HepG2 (cell line): ENCODE results near the gene TACC2. TPM values are rescaled to one million over a fixed set of nuclear protein-coding genes. Genes with fewer than 3 reads are reported as not detected.

Experiments used
- ATAC-seq: fragments of 200-7000 bp; cut with Tn5 transposase; 3 replicates; pipeline ENCODE4 v1.9.1; 2020; ENCODE audit warnings: mild to moderate bottlenecking, moderate library complexity
- BruUV-seq: library from RNA; stranded (reverse); fragments of 400-500 nt; replicated peaks from 2 replicates; lab custom pipeline; 2021; lab: Mats Ljungman, UMichigan
- CTCF ChIA-PET: fragments of 300-600 bp; formaldehyde crosslinking; extraction: SDS; loops from one replicate; lab custom pipeline; 2021; ENCODE audit warnings: low total read pairs, inconsistent platforms, low intra/inter-chr PET ratio; lab: Yijun Ruan, JAX
- POLR2A ChIA-PET: fragments of 350-600 bp; sonication (Branson Sonifier 250); formaldehyde crosslinking; loops from one replicate; lab custom pipeline; 2020; ENCODE audit warnings: antibody characterized with exemption, inconsistent platforms; lab: Yijun Ruan, JAX
- DNase-seq: peaks from one replicate; pipeline ENCODE4 v3.0.0-alpha.2; 2015; ENCODE audit warnings: low spot score
- FAIRE-seq: peaks from 3 replicates; lab custom pipeline; 2011; peaks lifted over from hg19 to GRCh38; lab: Jason Lieb, UNC
- H2AFZ ChIP-seq: one replicate; pipeline ENCODE4 v1.6.1; 2011; ENCODE audit warnings: low read length, inconsistent platforms
- H3K27ac ChIP-seq: fragments of 300-600 bp; 3 replicates; pipeline ENCODE4 v1.8.0; 2011; ENCODE audit warnings: mixed run types, mild to moderate bottlenecking, mixed read lengths, low read length, inconsistent platforms; ENCODE audit not compliant: insufficient read depth; ENCODE audit errors: extremely low read length
- H3K27me3 ChIP-seq, 2 experiments: fragments of 200-600 bp in 1 of 2; 2 replicates in 1 of 2; 3 replicates in 1 of 2; pipeline versions ENCODE4 v1.6.0 to v1.8.0; 2011; ENCODE audit warnings: low read length in 2 of 2, mild to moderate bottlenecking in 2 of 2, moderate library complexity in 2 of 2, inconsistent platforms in 1 of 2; ENCODE audit not compliant: insufficient read depth in 2 of 2, control insufficient read depth in 1 of 2
- H3K36me3 ChIP-seq, 2 experiments: fragments of 200-600 bp in 1 of 2; replicated peaks in 1 of 2; 2 replicates in 1 of 2; 3 replicates in 1 of 2; pipeline versions ENCODE4 v1.5.1 to v1.8.0; 2011; ENCODE audit warnings: low read length in 2 of 2, inconsistent platforms in 1 of 2; ENCODE audit not compliant: insufficient read depth in 2 of 2, control insufficient read depth in 1 of 2
- H3K4me1 ChIP-seq: 2 replicates; pipeline ENCODE4 v1.5.1; 2012; ENCODE audit warnings: low read length, inconsistent platforms; ENCODE audit not compliant: insufficient read depth
- H3K4me2 ChIP-seq: 2 replicates; pipeline ENCODE4 v1.6.0; 2011; ENCODE audit warnings: low read depth, low read length, inconsistent platforms
- H3K4me3 ChIP-seq, 3 experiments: fragments of 200-600 bp in 1 of 3; sonication (generic), shearing (Covaris generic) in 1 of 3; replicated peaks in 1 of 3; 2 replicates each; pipeline ENCODE4 v1.5.1; 2011 to 2016; ENCODE audit warnings: low read length in 3 of 3, inconsistent platforms in 2 of 3, low read depth in 2 of 3, mild to moderate bottlenecking in 2 of 3, control low read depth in 1 of 3, mixed read lengths in 1 of 3; ENCODE audit not compliant: insufficient read depth in 1 of 3
- H3K79me2 ChIP-seq: one replicate; pipeline ENCODE4 v1.6.1; 2011; ENCODE audit warnings: low read length, inconsistent platforms; ENCODE audit not compliant: insufficient read depth
- H3K9ac ChIP-seq: 2 replicates; pipeline ENCODE4 v1.6.0; 2011; ENCODE audit warnings: mild to moderate bottlenecking, low read depth, low read length, inconsistent platforms; ENCODE audit not compliant: insufficient read depth
- H3K9me3 ChIP-seq: 2 replicates; pipeline ENCODE4 v1.5.1; 2012; ENCODE audit warnings: mild to moderate bottlenecking, low read length
- H4K20me1 ChIP-seq: 2 replicates; pipeline ENCODE4 v1.6.0; 2011; ENCODE audit warnings: inconsistent platforms, mild to moderate bottlenecking, low read length, moderate library complexity; ENCODE audit not compliant: insufficient read depth
- AGO2 ChIP-seq: fragments of 200-400 bp; formaldehyde crosslinking; optimal IDR thresholded peaks from 2 replicates; pipeline ENCODE3; 2017; ENCODE audit warnings: mild to moderate bottlenecking, low read depth, low read length, moderate library complexity
- DMAP1 ChIP-seq: IDR thresholded peaks from 2 replicates; pipeline ENCODE4 v1.6.1; 2016
- FOXM1 ChIP-seq: sonication (generic); formaldehyde crosslinking; IDR thresholded peaks from 2 replicates; pipeline ENCODE4 v1.5.0; 2020; ENCODE audit warnings: missing genetic modification reagents
- HMGXB3 ChIP-seq: sonication (generic); formaldehyde crosslinking; IDR thresholded peaks from 2 replicates; pipeline ENCODE4 v1.4.0; 2020; ENCODE audit warnings: missing genetic modification reagents, borderline replicate concordance
- MAFF ChIP-seq: IDR thresholded peaks from 2 replicates; pipeline ENCODE4 v1.6.1; 2011; ENCODE audit warnings: low read depth, low read length, improper control_type of control experiment
- MAFK ChIP-seq, 2 experiments: IDR thresholded peaks in 1 of 2; conservative IDR thresholded peaks in 1 of 2; 2 replicates each; pipeline ENCODE4 v1.6.1; 2011; ENCODE audit warnings: improper control_type of control experiment in 2 of 2, low read length in 2 of 2
- MATR3 ChIP-seq: sonication (generic); formaldehyde crosslinking; IDR thresholded peaks from 2 replicates; pipeline ENCODE4 v1.4.0; 2020; ENCODE audit warnings: missing genetic modification reagents
- MIER3 ChIP-seq: IDR thresholded peaks from 2 replicates; pipeline ENCODE4 v1.6.1; 2016; ENCODE audit warnings: missing compliant biosample characterization, borderline replicate concordance
- NFRKB ChIP-seq: fragments of 450-650 bp; IDR thresholded peaks from 2 replicates; pipeline ENCODE4 v1.6.1; 2017
- RARA ChIP-seq: IDR thresholded peaks from 2 replicates; pipeline ENCODE4 v1.6.1; 2016; ENCODE audit warnings: missing genetic modification reagents, missing compliant biosample characterization
- RBM22 ChIP-seq: fragments of 200-400 bp; formaldehyde crosslinking; optimal IDR thresholded peaks from 2 replicates; pipeline ENCODE3; 2017; ENCODE audit warnings: mild to moderate bottlenecking, low read length, moderate library complexity
- ZNF563 ChIP-seq: sonication (generic); formaldehyde crosslinking; IDR thresholded peaks from 2 replicates; pipeline ENCODE4 v1.8.0; 2022; ENCODE audit warnings: mild to moderate bottlenecking, moderate library complexity, missing genetic modification reagents
- ZNF598 ChIP-seq: sonication (generic); formaldehyde crosslinking; IDR thresholded peaks from 2 replicates; pipeline ENCODE4 v1.5.1; 2020; ENCODE audit warnings: mild to moderate bottlenecking, missing genetic modification reagents, borderline replicate concordance
- WGBS: methylation state at CpG from one replicate; pipeline ENCODE4 v1.1.6; 2017; ENCODE audit warnings: low lambda C conversion rate; 5-methylcytosine and 5-hydroxymethylcytosine counted together
- in situ Hi-C: cut with HindIII; loops from 2 replicates; pipeline ENCODE4 v1.10.0; 2017; ENCODE audit warnings: low pct_unique_long_range_greater_than_20kb; ENCODE audit not compliant: extremely low pct_ligation_motif_present
- intact Hi-C: fragments of 100-400 bp; cut with micrococcal nuclease; formaldehyde crosslinking; loops from one replicate; pipeline ENCODE4 v1.10.0; 2022; ENCODE audit not compliant: unreplicated experiment
- polyA plus RNA-seq, 8 experiments: library from polyadenylated mRNA; depleted of rRNA in 3 of 8; stranded (reverse) in 7 of 8; unstranded in 1 of 8; fragments of >200 nt; fragmentation: Illumina TruSeq in 4 of 8; extraction: Trizol in 4 of 8; gene quantifications; 2 replicates each; pipeline versions ENCODE4 v1.2.1 to v1.2.3, GENCODE V29; 2011 to 2016; ENCODE audit warnings: low read depth in 4 of 8, missing spikeins in 1 of 8, mixed read lengths in 1 of 8; ENCODE audit not compliant: insufficient read depth in 1 of 8
- total RNA-seq, 5 experiments: library from RNA; depleted of rRNA; stranded (reverse); fragments of >200 nt; fragmentation: Illumina TruSeq; extraction: Trizol; gene quantifications; 2 replicates each; pipeline ENCODE4 v1.2.3, GENCODE V29; 2016; ENCODE audit warnings: low read depth in 1 of 5

Gene TACC2
- total and polyA plus RNA-seq, 2 of the 13 experiments (the other 11 are each of a cell fraction or from before 2014, with no cell fraction given), result 11.8 to 16.0 TPM

- peaks cover 6% of the 10 kb centered on the region; the same call in 1 of the 2 replicates for H3K4me1 ChIP-seq
- peaks cover 7% of the 10 kb centered on the region; the same call in 1 of the 2 replicates for H3K9me3 ChIP-seq
- no peak overlapping the region for H3K27ac ChIP-seq
- no peaks in the 10 kb centered on the region for H3K79me2 ChIP-seq
- peak; percentile 47 for ATAC-seq
- CTCF ChIA-PET, result no interaction called here
- 82% methylated on average over 14 of the region's 25 CpGs for WGBS
- in situ Hi-C loops, result no loop called here
- H4K20me1 ChIP-seq, result no peaks in the 10 kb centered on the region
- BruUV-seq, result no TSS peak
- TF ChIP-seq MAFK (conservative IDR thresholded peaks at IDR 0.05 in 1 of 2, IDR thresholded peaks at IDR 0.05 in 1 of 2; ENCODE audit: low read length in 2 of 2) (peak in 1 of 2 experiments; percentile 50; a peak in 2 of 4 replicates), MIER3 (CRISPR knock-in tag) (no peak), RBM22 (peak; percentile 55), AGO2 (peak; percentile 42), MATR3 (CRISPR knock-in tag) (no peak), MAFF (peak; percentile 35; the same call in 1 of the 2 replicates)
- TF ChIP-seq, all 625 proteins: peak for 4
- H3K27me3 ChIP-seq, result no peaks in the 10 kb centered on the region; a peak in 1 of 5 replicates
- H3K9ac ChIP-seq, result no peak overlapping the region
- intact Hi-C loops, result no loop called here
- no peak overlapping the region for H3K4me2 ChIP-seq
- POLR2A ChIA-PET, result no interaction called here
- DNase-seq (no peak), FAIRE-seq (no peak)
- H3K36me3 ChIP-seq, result peaks cover 4 to 12% of the 10 kb centered on the region in 2 experiments; a peak in 3 of 5 replicates
- H2AFZ ChIP-seq, result no peak overlapping the region
- no peak overlapping the region for H3K4me3 ChIP-seq
These were observed 269.4 kb downstream of the TACC2 start for GRCh38 chr10:122258136-122259074.

- no peaks in the 10 kb centered on the region for H3K79me2 ChIP-seq
- intact Hi-C loops (no loop called here), in situ Hi-C loops (no loop called here)
- 87% methylated on average over 4 of the region's 4 CpGs for WGBS
- peaks cover 2 to 6% of the 10 kb centered on the region in 2 experiments; a peak in 2 of 5 replicates for H3K36me3 ChIP-seq
- no peak overlapping the region for H2AFZ ChIP-seq
- no peak overlapping the region for H3K4me3 ChIP-seq
- DNase-seq, result no peak
- ATAC-seq, result no peak
- no peak overlapping the region for H3K9ac ChIP-seq
- H3K9me3 ChIP-seq, result peaks cover 7% of the 10 kb centered on the region; the same call in 1 of the 2 replicates
- BruUV-seq, result no TSS peak
- ChIA-PET POLR2A (no interaction called here), CTCF (no interaction called here)
- H4K20me1 ChIP-seq, result no peaks in the 10 kb centered on the region
- no peak for FAIRE-seq
- H3K27me3 ChIP-seq, result no peaks in the 10 kb centered on the region; a peak in 1 of 5 replicates
- H3K27ac ChIP-seq, result no peak overlapping the region
- H3K4me1 ChIP-seq, result peaks cover 7% of the 10 kb centered on the region
- no peak overlapping the region for H3K4me2 ChIP-seq
- no peak for TF ChIP-seq HMGXB3 (CRISPR knock-in tag)
- TF ChIP-seq DMAP1, result no peak
- no peak for TF ChIP-seq RARA (CRISPR knock-in tag)
- TF ChIP-seq MAFF, result no peak
- no peak for TF ChIP-seq NFRKB
- TF ChIP-seq FOXM1 (CRISPR knock-in tag), result no peak
- no peak for TF ChIP-seq ZNF563 (CRISPR knock-in tag)
- no peak for TF ChIP-seq ZNF598 (CRISPR knock-in tag)
These were observed 270.1 kb downstream of the TACC2 start for GRCh38 chr10:122259075-122259466.
